Renal cortical epithelial cell (primary cell): ENCODE measurements around the gene C9orf72. TPM values are rescaled to one million over a fixed set of nuclear protein-coding genes. Genes with fewer than 3 reads are reported as not detected.

Experiments
- DNase-seq: peaks from one replicate; pipeline ENCODE4 v3.0.0-alpha.2; 2011; ENCODE audit warnings: low read depth
- total RNA-seq: library from RNA; depleted of rRNA; stranded (reverse); fragments of >200 nt; gene quantifications from 2 replicates; pipeline ENCODE4 v1.2.3, GENCODE V29; 2014

C9orf72 gene
- total RNA-seq, 1 donor from 2014 or later = 7.4 TPM

GRCh38 chr9:27539479-27540441, 33.5 kb downstream of the C9orf72 start:
- DNase-seq = peak; percentile 96

- peak; percentile 68 for DNase-seq
Observed at GRCh38 chr9:27538647-27539046, 34.6 kb downstream of the C9orf72 start.

GRCh38 chr9:27537756-27538155, 35.5 kb downstream of the C9orf72 start:
- DNase-seq = no peak

GRCh38 chr9:27537027-27537435, 36.2 kb downstream of the C9orf72 start:
- peak; percentile 81 for DNase-seq

- no peak for DNase-seq
Observed at GRCh38 chr9:27536168-27536567, 37.1 kb downstream of the C9orf72 start.

- no peak for DNase-seq
Observed at GRCh38 chr9:27535701-27536118, 37.6 kb downstream of the C9orf72 start.

- DNase-seq = no peak
Observed at GRCh38 chr9:27534658-27535209, 38.5 kb downstream of the C9orf72 start.

- DNase-seq = no peak
Observed at GRCh38 chr9:27534131-27534530, 39.1 kb downstream of the C9orf72 start.

- no peak for DNase-seq
Observed at GRCh38 chr9:27533311-27533710, 40.0 kb downstream of the C9orf72 start.

- DNase-seq = no peak
Observed at GRCh38 chr9:27532046-27532445, 41.2 kb downstream of the C9orf72 start.

- no peak for DNase-seq
Observed at GRCh38 chr9:27530915-27531755, 42.1 kb downstream of the C9orf72 start.

GRCh38 chr9:27529316-27530278, 43.7 kb downstream of the C9orf72 start, which contains the start of gene MOB3B:
Gene MOB3B (minus strand): TSS chr9:27529814. CDS start chr9:27455550, 74,264 bp downstream.
- no peak for DNase-seq

- DNase-seq = no peak
Observed at GRCh38 chr9:27528886-27529315, 44.4 kb downstream of the C9orf72 start.

GRCh38 chr9:27528076-27528885, 45.0 kb downstream of the C9orf72 start:
- peak; percentile 55 for DNase-seq

- DNase-seq = no peak
Observed at GRCh38 chr9:27527702-27528075, 45.6 kb downstream of the C9orf72 start.

- no peak for DNase-seq
Observed at GRCh38 chr9:27524236-27524635, 49.0 kb downstream of the C9orf72 start, which contains the start of gene IFNK. Gene IFNK (plus strand): TSS chr9:27524290. CDS start chr9:27524337, 47 bp downstream.

GRCh38 chr9:27523141-27523540, 50.1 kb downstream of the C9orf72 start:
- no peak for DNase-seq

- no peak for DNase-seq
Observed at GRCh38 chr9:27520986-27521385, 52.3 kb downstream of the C9orf72 start.
